Loucy (cell line): ENCODE measurements around the gene KIF22.

Experiments
- H2AFZ ChIP-seq: fragments of 200-600 bp; sonication (generic); 2 replicates; pipeline ENCODE4 v1.6.0; 2016; ENCODE audit warnings: antibody characterized with exemption, mild to moderate bottlenecking, low read length, moderate library complexity
- H3F3A ChIP-seq: fragments of 200-600 bp; 2 replicates; pipeline ENCODE4 v1.6.0; 2016; ENCODE audit warnings: antibody characterized with exemption, low read depth, mild to moderate bottlenecking
- H3K27me3 ChIP-seq: fragments of 200-600 bp; sonication (generic); 2 replicates; pipeline ENCODE4 v1.6.1; 2014; ENCODE audit warnings: low read length, mild to moderate bottlenecking; ENCODE audit not compliant: insufficient read depth, poor library complexity, severe bottlenecking
- H3K36me3 ChIP-seq: fragments of 200-600 bp; sonication (generic); 2 replicates; pipeline ENCODE4 v1.6.1; 2016; ENCODE audit warnings: low read length; ENCODE audit not compliant: insufficient read depth
- H3K4me1 ChIP-seq: fragments of 200-600 bp; sonication (generic); 2 replicates; pipeline ENCODE4 v1.5.1; 2014; ENCODE audit warnings: low read length, mild to moderate bottlenecking; ENCODE audit not compliant: insufficient read depth, poor library complexity, severe bottlenecking
- H3K4me2 ChIP-seq: fragments of 200-600 bp; sonication (generic); 2 replicates; pipeline ENCODE4 v1.6.0; 2014; ENCODE audit warnings: antibody characterized with exemption, low read length, low read depth, mild to moderate bottlenecking; ENCODE audit not compliant: poor library complexity, severe bottlenecking
- H3K4me3 ChIP-seq: fragments of 200-600 bp; sonication (generic); 2 replicates; pipeline ENCODE4 v1.5.1; 2014; ENCODE audit warnings: low read length, mild to moderate bottlenecking, mixed read lengths; ENCODE audit not compliant: poor library complexity, severe bottlenecking
- H3K79me2 ChIP-seq: fragments of 200-600 bp; sonication (generic); 2 replicates; pipeline ENCODE4 v1.6.1; 2014; ENCODE audit warnings: low read length; ENCODE audit not compliant: insufficient read depth
- H3K9ac ChIP-seq: fragments of 200-600 bp; sonication (generic); 2 replicates; pipeline ENCODE4 v1.6.0; 2014; ENCODE audit warnings: mild to moderate bottlenecking, low read depth, low read length, moderate library complexity; ENCODE audit not compliant: poor library complexity, severe bottlenecking
- H3K9me2 ChIP-seq: fragments of 200-600 bp; sonication (generic); replicated peaks from 2 replicates; pipeline ENCODE4 v1.6.1; 2016; ENCODE audit warnings: low read depth, low read length, mixed read lengths
- H3K9me3 ChIP-seq: fragments of 200-600 bp; sonication (generic); 2 replicates; pipeline ENCODE4 v1.6.1; 2014; ENCODE audit warnings: mild to moderate bottlenecking, antibody characterized with exemption, low read length, low read depth; ENCODE audit not compliant: insufficient read depth
- H4K20me1 ChIP-seq: fragments of 200-600 bp; sonication (generic); 2 replicates; pipeline ENCODE4 v1.6.0; 2014; ENCODE audit warnings: antibody characterized with exemption, low read length, mild to moderate bottlenecking; ENCODE audit not compliant: insufficient read depth, poor library complexity, severe bottlenecking
- CTCF ChIP-seq: fragments of 200-600 bp; sonication (generic); conservative IDR thresholded peaks from 2 replicates; pipeline ENCODE4 v1.5.1; 2014; ENCODE audit warnings: mild to moderate bottlenecking, antibody characterized with exemption, low read length
- EZH2phosphoT487 ChIP-seq: fragments of 200-600 bp; IDR thresholded peaks from 2 replicates; pipeline ENCODE4 v1.6.1; 2018; ENCODE audit warnings: antibody characterized with exemption, mild to moderate bottlenecking, moderate library complexity, borderline replicate concordance

KIF22 gene

GRCh38 chr16:29765167-29766032 is 25.2 kb upstream of the KIF22 start:
- H3K4me2 ChIP-seq = no peak overlapping the region
- no peaks in the 10 kb centered on the region for H3K9me3 ChIP-seq
- no peak overlapping the region for H2AFZ ChIP-seq
- H3K36me3 ChIP-seq = no peaks in the 10 kb centered on the region
- H3K4me3 ChIP-seq = no peak overlapping the region
- TF ChIP-seq EZH2phosphoT487 (no peak), CTCF (no peak)
- no peaks in the 10 kb centered on the region for H3F3A ChIP-seq
- H3K79me2 ChIP-seq = no peaks in the 10 kb centered on the region
- no peaks in the 10 kb centered on the region for H4K20me1 ChIP-seq
- H3K4me1 ChIP-seq = no peaks in the 10 kb centered on the region
- H3K9me2 ChIP-seq = no peaks in the 10 kb centered on the region
- H3K27me3 ChIP-seq = no peaks in the 10 kb centered on the region
- no peak overlapping the region for H3K9ac ChIP-seq

GRCh38 chr16:29766571-29766970 is 24.0 kb upstream of the KIF22 start:
- H3K36me3 ChIP-seq = no peaks in the 10 kb centered on the region

GRCh38 chr16:29767062-29767461 is 23.5 kb upstream of the KIF22 start:
- H2AFZ ChIP-seq = no peak overlapping the region
- no peaks in the 10 kb centered on the region for H3K9me3 ChIP-seq
- TF ChIP-seq CTCF (no peak), EZH2phosphoT487 (no peak)

More at GRCh38 chr16:29766571-29766970, 24.0 kb upstream of the KIF22 start:
- no peak overlapping the region for H3K9ac ChIP-seq
- H3K27me3 ChIP-seq = no peaks in the 10 kb centered on the region
- no peaks in the 10 kb centered on the region for H3F3A ChIP-seq
- no peaks in the 10 kb centered on the region for H3K9me3 ChIP-seq
- no peak overlapping the region for H3K4me2 ChIP-seq
- no peak for TF ChIP-seq CTCF
- no peak for TF ChIP-seq EZH2phosphoT487
- H4K20me1 ChIP-seq = no peaks in the 10 kb centered on the region
- H2AFZ ChIP-seq = no peak overlapping the region
- H3K9me2 ChIP-seq = no peaks in the 10 kb centered on the region
- H3K79me2 ChIP-seq = no peaks in the 10 kb centered on the region
- no peaks in the 10 kb centered on the region for H3K4me1 ChIP-seq
- no peak overlapping the region for H3K4me3 ChIP-seq

More at GRCh38 chr16:29767062-29767461, 23.5 kb upstream of the KIF22 start:
- H3K4me1 ChIP-seq = no peaks in the 10 kb centered on the region
- H3F3A ChIP-seq = no peaks in the 10 kb centered on the region
- no peaks in the 10 kb centered on the region for H3K79me2 ChIP-seq
- H3K4me3 ChIP-seq = no peak overlapping the region
- no peak overlapping the region for H3K9ac ChIP-seq
- H3K4me2 ChIP-seq = no peak overlapping the region
- H3K27me3 ChIP-seq = no peaks in the 10 kb centered on the region
- no peaks in the 10 kb centered on the region for H4K20me1 ChIP-seq
- H3K36me3 ChIP-seq = no peaks in the 10 kb centered on the region
- no peaks in the 10 kb centered on the region for H3K9me2 ChIP-seq
